Right atrium auricular region (tissue), 2 donors: ENCODE results near the gene UBN2. TPM values are rescaled to one million over a fixed set of nuclear protein-coding genes. Genes with fewer than 3 reads are reported as not detected.

Experiments used
- DNase-seq: peaks from one replicate; pipeline ENCODE4 v3.0.0-alpha.2; 2019; ENCODE audit warnings: low spot score
- H3K27ac ChIP-seq, 2 donors: fragments of 200-600 bp; sonication (generic); 1 replicate in 1 of 2; 2 replicates in 1 of 2; pipeline ENCODE4 v1.5.1; 2016 to 2019
- H3K27me3 ChIP-seq, 2 donors: fragments of 200-600 bp; sonication (generic); one replicate each; pipeline versions ENCODE4 v1.5.1 to v1.6.0; 2017 to 2019
- H3K36me3 ChIP-seq: fragments of 200-600 bp; sonication (generic); one replicate; pipeline ENCODE4 v1.5.1; 2016
- H3K4me1 ChIP-seq, 2 donors: fragments of 200-600 bp; sonication (generic); one replicate each; pipeline versions ENCODE4 v1.5.1 to v1.6.0; 2017 to 2019
- H3K4me3 ChIP-seq, 2 donors: fragments of 200-600 bp; sonication (generic); 1 replicate in 1 of 2; 2 replicates in 1 of 2; pipeline ENCODE4 v1.5.1; 2017 to 2019; ENCODE audit warnings: mild to moderate bottlenecking in 1 of 2, moderate library complexity in 1 of 2
- H3K9me3 ChIP-seq, 2 donors: fragments of 200-600 bp; sonication (generic); one replicate each; pipeline ENCODE4 v1.5.1; 2019
- total RNA-seq, 2 donors: library from RNA; depleted of rRNA; stranded (reverse); fragments of >200 nt; gene quantifications; one replicate each; pipeline ENCODE4 v1.1.0, GENCODE V29; 2016
- TF ChIP-seq, protein P1 (sequence below), 2 donors: fragments of 200-600 bp; sonication (generic); IDR thresholded peaks; one replicate each; pipeline ENCODE4 v1.5.1; 2019; ENCODE audit warnings: antibody characterized with exemption in 2 of 2

The UBN2 gene
- total RNA-seq, 2 donors from 2014 or later: 7.9 to 8.5 TPM

GRCh38 chr7:139230023-139230422, 1.0 kb upstream of the UBN2 start:
- peak overlapping the region in 1 of 2 donors; percentile 100 for H3K4me3 ChIP-seq

GRCh38 chr7:139230484-139230773, 608 bp upstream of the UBN2 start:
- Histone ChIP-seq H3K36me3 (no peaks in the 10 kb centered on the region), H3K9me3 (no peaks in the 10 kb centered on the region), H3K4me1 (peaks cover 0 to 36% of the 10 kb centered on the region in 2 donors), H3K27ac (peak overlapping the region; percentile 94 to 98), H3K4me3 (peak overlapping the region; percentile 98 to 100), H3K27me3 (no peaks in the 10 kb centered on the region)
- DNase-seq: no peak
- TF ChIP-seq, protein P1, sequence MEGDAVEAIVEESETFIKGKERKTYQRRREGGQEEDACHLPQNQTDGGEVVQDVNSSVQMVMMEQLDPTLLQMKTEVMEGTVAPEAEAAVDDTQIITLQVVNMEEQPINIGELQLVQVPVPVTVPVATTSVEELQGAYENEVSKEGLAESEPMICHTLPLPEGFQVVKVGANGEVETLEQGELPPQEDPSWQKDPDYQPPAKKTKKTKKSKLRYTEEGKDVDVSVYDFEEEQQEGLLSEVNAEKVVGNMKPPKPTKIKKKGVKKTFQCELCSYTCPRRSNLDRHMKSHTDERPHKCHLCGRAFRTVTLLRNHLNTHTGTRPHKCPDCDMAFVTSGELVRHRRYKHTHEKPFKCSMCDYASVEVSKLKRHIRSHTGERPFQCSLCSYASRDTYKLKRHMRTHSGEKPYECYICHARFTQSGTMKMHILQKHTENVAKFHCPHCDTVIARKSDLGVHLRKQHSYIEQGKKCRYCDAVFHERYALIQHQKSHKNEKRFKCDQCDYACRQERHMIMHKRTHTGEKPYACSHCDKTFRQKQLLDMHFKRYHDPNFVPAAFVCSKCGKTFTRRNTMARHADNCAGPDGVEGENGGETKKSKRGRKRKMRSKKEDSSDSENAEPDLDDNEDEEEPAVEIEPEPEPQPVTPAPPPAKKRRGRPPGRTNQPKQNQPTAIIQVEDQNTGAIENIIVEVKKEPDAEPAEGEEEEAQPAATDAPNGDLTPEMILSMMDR (IDR thresholded peaks at IDR 0.05): no peak

More at GRCh38 chr7:139230023-139230422, 1.0 kb upstream of the UBN2 start:
- H3K9me3 ChIP-seq: no peaks in the 10 kb centered on the region
- no peaks in the 10 kb centered on the region for H3K36me3 ChIP-seq
- H3K27me3 ChIP-seq: no peaks in the 10 kb centered on the region
- peaks cover 0 to 34% of the 10 kb centered on the region in 2 donors for H3K4me1 ChIP-seq
- TF ChIP-seq, protein P1 (IDR thresholded peaks at IDR 0.05): no peak
- no peak for DNase-seq
- H3K27ac ChIP-seq: peak overlapping the region; percentile 94 to 98

GRCh38 chr7:139231513-139232376, 708 bp downstream of the UBN2 start:
- Histone ChIP-seq H3K4me1 (peaks cover 0 to 36% of the 10 kb centered on the region in 2 donors), H3K4me3 (peak overlapping the region; percentile 98 to 100), H3K36me3 (no peaks in the 10 kb centered on the region), H3K9me3 (no peaks in the 10 kb centered on the region), H3K27ac (peak overlapping the region; percentile 94 to 98), H3K27me3 (no peaks in the 10 kb centered on the region)
- TF ChIP-seq, protein P1 (IDR thresholded peaks at IDR 0.05): no peak
- DNase-seq: no peak

GRCh38 chr7:139232377-139232717, 1.3 kb downstream of the UBN2 start:
- no peak for DNase-seq
- TF ChIP-seq, protein P1 (IDR thresholded peaks at IDR 0.05): no peak
- Histone ChIP-seq H3K36me3 (peaks cover 2% of the 10 kb centered on the region), H3K27me3 (no peaks in the 10 kb centered on the region), H3K9me3 (no peaks in the 10 kb centered on the region), H3K4me3 (peak overlapping the region; percentile 98 to 100), H3K4me1 (peaks cover 0 to 36% of the 10 kb centered on the region in 2 donors), H3K27ac (peak overlapping the region in 1 of 2 donors; percentile 59)

DNA sequence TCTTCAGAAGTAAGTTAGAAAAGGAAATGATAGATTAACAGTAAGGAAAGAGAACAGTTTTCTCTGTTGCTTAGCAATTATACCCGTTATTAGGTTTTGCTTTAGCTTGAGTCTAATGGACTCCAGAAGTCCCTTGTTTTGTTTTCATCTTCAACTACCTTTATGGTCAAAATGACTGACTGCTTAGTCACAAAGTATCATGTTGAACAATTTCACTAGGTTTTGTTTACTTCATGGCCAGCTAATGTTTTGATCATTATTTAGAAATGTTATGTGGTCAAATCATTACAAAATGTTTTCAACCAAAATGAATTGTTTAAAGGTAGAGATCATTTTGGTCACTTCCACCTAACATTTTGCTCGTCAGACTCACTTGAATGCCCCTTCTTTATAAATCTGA, 1.9 kb downstream of the UBN2 start:
- DNase-seq: no peak
- Histone ChIP-seq H3K4me1 (peaks cover 0 to 36% of the 10 kb centered on the region in 2 donors), H3K27me3 (no peaks in the 10 kb centered on the region), H3K4me3 (peak overlapping the region in 1 of 2 donors; percentile 100), H3K27ac (no peak overlapping the region), H3K9me3 (no peaks in the 10 kb centered on the region), H3K36me3 (peaks cover 8% of the 10 kb centered on the region)
- TF ChIP-seq, protein P1 (IDR thresholded peaks at IDR 0.05): no peak
